ENCODE measurements around the gene BDKRB2.

The BDKRB2 gene

DNA sequence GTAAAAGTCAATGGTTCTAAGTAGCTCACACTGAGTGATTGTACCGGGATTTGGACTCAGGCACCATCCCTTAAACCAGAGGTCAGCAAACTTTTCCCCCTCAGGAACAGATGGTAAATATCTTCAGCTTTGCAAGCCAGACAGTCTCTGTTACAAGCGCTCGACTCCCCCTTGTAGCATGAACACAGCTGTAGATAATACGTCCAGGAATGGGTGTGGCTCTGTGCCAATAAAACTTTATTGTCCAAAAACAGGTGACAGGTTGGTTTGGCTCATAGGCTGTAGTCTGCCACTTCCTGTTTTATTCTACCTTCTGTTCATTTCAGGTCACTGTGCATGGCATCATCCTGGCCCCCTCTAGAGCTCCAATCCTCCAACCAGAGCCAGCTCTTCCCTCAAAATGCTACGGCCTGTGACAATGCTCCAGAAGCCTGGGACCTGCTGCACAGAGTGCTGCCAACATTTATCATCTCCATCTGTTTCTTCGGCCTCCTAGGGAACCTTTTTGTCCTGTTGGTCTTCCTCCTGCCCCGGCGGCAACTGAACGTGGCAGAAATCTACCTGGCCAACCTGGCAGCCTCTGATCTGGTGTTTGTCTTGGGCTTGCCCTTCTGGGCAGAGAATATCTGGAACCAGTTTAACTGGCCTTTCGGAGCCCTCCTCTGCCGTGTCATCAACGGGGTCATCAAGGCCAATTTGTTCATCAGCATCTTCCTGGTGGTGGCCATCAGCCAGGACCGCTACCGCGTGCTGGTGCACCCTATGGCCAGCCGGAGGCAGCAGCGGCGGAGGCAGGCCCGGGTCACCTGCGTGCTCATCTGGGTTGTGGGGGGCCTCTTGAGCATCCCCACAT lies 58.9 kb downstream of the BDKRB2 start:
- no peak overlapping the region for H3K4me3 ChIP-seq
- H3K27ac ChIP-seq: no peak overlapping the region

DNA sequence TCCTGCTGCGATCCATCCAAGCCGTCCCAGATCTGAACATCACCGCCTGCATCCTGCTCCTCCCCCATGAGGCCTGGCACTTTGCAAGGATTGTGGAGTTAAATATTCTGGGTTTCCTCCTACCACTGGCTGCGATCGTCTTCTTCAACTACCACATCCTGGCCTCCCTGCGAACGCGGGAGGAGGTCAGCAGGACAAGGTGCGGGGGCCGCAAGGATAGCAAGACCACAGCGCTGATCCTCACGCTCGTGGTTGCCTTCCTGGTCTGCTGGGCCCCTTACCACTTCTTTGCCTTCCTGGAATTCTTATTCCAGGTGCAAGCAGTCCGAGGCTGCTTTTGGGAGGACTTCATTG lies 59.5 kb downstream of the BDKRB2 start:
- Histone ChIP-seq H3K27ac (no peak overlapping the region), H3K4me3 (no peak overlapping the region)

DNA sequence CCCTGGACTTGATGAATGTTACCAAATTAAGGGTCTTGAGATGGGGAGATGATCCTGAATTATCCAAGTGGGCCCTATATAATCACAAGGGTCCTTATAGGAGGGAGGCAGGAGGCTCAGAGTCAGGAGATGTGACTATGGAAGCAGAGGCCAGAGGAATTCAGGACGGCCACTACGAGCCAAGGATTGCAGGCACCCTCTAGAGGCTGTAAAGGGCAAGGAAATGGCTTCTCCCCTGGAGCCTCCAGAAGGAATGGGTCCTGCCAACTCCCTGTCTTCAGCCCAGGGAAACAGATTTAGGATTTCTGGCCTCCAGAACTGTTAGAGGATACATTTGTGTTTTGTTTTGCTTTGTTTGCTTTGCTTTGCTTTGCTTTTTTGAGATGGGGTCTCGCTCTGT lies 60.2 kb downstream of the BDKRB2 start:
- Histone ChIP-seq H3K27ac (no peak overlapping the region), H3K4me3 (no peak overlapping the region)

DNA sequence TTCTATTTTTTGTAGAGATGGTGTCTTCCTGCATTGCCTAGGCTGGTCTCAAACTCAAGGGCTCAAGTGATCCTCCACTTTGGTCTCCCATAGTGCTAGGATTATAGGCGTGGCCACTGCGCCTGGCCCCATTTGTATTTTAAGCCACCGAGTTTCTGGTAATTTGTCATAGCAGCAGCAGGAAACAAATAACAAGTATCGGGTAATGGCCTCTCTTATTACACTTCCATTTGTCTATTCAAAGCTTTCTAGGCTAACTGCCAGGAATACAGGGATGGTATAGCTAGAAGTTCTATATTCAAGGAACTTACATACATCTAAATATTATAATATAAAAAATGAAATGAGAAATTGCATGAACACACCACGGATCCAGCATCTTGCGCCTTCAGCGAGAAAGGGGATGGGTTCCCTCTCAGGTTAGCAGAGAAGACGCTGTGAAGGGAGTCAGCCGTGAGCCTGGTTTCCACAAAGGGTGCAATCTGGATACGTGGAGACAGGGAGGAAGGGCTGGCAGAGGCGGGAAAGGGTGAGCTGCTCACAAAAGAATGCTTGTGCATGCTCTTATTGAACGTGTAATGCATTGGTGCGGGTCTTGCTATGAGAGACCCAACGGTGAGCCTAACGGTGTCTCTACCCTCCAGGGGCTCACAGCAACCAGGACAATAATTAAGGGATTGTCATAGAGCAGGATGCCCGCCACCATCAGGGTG lies 60.9 kb downstream of the BDKRB2 start:
- no peak overlapping the region for H3K27ac ChIP-seq
- no peak overlapping the region for H3K4me3 ChIP-seq

DNA sequence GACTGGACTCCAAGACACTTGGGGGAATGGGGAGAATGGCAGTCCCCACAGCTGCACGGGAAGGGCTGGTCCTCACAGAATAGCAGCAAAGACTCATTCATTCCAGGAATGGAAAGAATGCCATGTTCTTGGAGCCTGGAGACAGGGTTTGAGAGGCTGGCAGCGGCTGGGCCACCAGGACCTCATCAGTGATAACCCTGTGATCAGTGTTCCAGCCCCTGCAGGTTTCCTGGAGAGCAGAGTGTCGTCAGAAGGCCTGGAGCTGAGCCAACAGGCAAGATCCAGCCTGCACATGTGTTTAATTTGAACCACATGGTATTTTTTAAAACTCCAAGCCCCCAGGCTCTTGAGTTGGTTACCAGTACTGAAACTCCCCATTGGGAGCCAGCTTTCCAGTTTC lies 62.7 kb downstream of the BDKRB2 start:
- no peak overlapping the region for H3K27ac ChIP-seq
- H3K4me3 ChIP-seq: no peak overlapping the region

DNA sequence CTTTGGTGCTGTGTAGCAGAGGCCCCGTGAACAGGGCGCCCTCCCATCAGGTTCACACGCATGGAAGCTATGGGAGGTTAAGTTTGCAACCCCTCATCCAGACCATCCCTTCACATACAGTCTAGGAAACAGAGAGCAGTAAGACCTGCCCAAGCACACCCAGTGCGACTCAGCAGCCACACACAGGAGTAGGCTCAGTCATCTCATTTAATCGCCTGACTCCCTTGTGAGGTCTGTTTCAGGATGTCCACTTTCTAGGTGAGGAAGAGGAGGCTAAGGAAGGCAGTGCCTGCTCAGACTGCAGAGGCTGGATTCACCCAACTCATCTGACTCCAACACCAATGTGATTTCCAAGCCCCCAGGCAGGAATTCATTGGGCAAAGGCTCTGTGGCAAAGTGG lies 63.3 kb downstream of the BDKRB2 start:
- H3K27ac ChIP-seq: peak overlapping the region in 3 of 21 experiments; percentile 8 to 68 (median 14)
- no peak overlapping the region for H3K4me3 ChIP-seq

DNA sequence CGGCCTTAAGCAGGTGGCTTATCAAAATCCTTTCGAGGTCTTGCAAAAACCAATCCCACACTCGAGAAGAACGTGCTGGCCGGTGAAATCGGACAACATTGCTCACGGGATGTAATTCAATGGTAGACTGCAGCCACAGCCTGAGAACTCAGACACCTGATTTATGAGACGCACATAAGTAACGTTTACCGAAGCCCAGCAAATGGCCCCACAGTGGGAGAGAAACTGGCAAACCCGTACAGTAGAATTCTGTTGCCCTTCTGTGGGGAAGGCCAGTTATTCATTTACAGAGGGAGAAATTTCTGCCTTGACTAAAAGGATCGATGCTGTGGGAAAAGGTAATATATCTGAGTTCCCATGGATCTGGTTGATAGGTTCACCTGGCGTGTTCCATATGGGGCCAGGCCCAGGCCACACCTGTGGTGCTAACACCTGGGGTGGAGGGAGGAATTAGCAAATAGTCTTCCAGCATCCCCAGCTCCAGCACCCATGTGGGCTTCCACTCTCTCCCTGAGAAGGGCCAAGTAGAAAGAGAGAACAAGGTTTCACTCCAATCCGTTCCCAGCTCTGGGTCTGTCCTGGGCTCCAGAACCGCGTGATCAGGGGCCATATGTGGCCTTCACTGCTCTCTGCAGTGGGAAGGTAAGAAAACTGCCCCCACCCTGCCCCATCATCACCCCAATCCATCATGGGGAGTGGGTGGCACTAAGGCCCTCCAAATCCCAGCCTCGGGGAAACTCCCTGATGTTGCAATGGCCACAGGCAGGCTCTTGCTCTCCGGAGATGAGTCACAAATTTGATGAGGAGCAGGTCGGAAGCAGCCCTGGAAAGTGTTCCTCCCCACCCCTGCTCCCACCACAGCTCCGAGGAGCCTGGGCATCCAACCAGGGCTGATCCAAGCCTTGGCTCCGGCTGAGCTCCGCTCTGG lies 64.1 kb downstream of the BDKRB2 start:
- no peak overlapping the region for H3K4me3 ChIP-seq
- H3K27ac ChIP-seq: peak overlapping the region in 10 of 21 experiments; percentile 3 to 68 (median 13)

DNA sequence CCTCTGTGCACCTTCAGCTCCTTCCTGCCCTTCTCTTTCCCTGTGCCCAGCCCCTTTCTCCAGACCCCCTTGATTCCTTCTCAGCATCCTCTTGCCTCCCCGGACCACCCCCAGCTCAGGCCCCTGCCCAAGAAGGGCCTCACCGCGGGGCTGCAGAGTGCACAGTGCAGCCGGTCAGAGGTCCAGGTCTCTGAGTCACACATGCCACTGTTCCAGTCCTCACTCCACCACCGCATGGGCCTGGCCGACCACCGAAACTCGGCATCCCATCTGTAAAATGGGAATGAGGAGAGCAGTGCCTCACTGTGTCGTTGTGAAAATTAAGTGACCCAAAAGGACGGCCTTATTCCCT lies 64.7 kb downstream of the BDKRB2 start:
- no peak overlapping the region for H3K4me3 ChIP-seq
- H3K27ac ChIP-seq: peak overlapping the region in 5 of 21 experiments; percentile 3 to 54 (median 12)

DNA sequence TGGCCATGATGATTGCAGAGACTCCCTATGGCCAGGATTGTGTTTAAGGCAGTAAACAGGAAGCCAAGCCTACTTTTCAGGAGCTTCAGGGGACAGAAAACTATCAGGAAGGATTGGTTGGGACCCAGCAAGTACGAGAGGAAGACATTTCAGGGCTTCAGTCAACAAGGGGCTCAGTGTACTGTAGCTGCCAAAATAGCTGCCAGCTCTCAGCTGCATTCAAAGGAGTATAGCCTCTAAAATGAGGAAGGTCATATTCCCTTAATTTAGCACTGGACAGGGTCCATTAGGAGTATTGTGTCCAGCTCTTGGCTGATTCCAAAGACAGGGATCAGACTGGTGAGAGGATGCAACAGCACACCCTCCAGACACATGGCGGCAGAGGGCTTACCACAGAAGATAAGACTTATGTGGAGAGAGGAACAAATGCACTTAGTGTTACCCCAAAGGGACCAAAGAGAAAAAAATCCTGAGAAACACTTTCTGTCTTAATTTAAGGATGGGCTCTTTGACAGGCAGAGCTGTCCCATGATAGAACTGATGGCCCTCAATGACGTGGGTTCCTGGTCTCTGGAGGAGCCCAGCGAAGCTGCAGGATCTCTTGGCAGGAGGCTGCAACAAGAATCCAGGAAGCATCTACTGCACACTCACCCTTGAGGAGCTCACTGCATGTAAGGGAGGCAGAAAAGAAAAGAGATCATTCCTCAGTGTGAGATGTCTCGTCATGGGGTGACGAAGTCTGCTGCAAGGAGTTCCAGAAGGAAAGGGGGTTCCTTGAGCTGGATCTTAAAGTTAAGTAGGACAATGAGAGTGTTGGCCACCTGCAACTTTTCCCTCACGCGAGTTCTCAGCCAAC lies 66.2 kb downstream of the BDKRB2 start:
- no peak overlapping the region for H3K4me3 ChIP-seq
- no peak overlapping the region for H3K27ac ChIP-seq

DNA sequence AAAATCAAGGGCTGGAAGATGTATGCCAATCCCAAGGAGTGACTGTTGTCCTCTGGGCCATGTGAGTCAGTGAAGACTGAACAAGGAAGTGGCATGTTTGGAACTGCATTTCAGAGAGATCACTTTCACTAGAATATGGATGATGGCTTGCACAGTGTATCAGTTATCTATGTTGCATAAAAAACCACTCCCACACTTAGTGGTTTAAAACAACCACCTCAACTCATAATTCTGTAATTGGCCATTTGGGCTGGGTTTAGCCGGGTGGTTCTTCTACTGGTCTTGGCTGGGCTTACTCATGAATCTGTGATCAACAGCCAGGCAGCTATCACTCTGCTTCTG lies 66.8 kb downstream of the BDKRB2 start:
- no peak overlapping the region for H3K27ac ChIP-seq
- H3K4me3 ChIP-seq: no peak overlapping the region

DNA sequence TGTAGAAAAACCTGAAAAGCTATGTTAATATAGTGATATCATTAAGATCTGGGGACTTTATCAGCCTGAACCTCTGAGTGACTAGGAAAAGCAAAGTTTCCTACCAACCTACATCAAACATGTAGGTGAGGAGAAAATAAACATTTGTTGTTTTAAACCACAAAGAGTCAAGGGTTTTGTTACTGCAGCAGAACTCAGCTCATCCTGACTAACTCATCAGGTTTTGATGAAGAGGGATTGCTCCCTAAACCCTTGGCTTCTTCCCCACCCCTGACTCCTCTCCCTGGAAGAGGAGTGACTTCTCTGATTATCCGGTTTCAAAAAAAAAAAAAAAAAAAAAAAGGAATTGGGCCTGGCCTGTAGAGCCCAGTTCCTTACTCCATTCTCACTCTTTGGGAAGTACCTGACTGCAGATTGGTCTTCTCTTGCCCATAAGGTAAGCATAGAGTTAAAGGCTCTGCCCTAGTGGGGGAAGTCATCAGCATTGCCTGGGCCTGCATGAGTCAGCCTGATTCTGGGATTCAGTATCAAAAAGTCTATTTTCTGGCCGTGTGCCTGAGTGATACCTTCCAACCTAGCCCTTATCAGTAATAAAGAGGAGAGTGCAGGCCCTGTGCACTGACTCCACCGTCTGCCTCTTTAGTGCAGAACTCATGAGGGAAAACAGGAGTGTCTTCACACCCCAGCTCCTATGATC lies 68.3 kb downstream of the BDKRB2 start:
- Histone ChIP-seq H3K27ac (no peak overlapping the region), H3K4me3 (no peak overlapping the region)

DNA sequence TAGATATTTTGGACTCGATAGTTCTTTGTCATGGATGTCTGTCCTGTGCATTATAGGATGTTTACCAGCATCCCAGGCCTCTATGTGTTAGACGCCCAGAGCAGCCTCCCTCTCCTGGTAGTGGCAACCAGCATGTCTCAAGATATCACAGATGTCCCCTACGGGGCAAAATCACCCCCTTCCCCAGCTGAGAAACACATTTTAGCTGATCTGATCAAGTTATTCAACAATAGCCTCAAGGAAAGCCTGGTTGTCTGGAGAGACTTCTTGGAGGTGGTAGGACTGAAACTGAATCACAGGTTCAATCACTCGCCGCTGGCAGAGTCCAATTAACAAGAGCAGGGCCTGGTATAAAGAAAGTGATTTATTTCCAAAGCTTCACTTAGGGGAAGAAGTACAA lies 69.0 kb downstream of the BDKRB2 start:
- peak overlapping the region in 2 of 21 experiments; percentile 31 to 37 for H3K27ac ChIP-seq
- H3K4me3 ChIP-seq: no peak overlapping the region

DNA sequence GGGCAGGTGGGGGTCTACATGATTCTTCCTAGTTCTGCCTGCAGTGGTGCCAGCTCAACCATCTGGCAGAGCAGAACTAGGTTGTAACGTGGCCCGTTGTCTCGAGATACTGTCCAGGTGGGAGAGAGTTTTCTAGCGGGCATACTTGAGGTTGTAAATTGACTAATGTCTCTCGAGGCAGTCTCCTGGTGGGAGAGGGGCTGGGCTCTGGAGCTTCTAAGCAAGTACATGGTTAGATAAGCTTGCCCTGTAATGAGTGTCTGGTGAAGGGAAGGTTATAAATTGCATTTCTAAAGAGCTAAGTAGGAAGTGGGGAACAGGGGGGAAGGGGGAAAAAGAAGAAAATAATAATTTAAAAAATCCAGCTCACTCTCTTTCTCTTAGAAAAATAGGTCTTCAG lies 69.5 kb downstream of the BDKRB2 start:
- H3K27ac ChIP-seq: peak overlapping the region in 3 of 21 experiments; percentile 30 to 37 (median 31)

DNA sequence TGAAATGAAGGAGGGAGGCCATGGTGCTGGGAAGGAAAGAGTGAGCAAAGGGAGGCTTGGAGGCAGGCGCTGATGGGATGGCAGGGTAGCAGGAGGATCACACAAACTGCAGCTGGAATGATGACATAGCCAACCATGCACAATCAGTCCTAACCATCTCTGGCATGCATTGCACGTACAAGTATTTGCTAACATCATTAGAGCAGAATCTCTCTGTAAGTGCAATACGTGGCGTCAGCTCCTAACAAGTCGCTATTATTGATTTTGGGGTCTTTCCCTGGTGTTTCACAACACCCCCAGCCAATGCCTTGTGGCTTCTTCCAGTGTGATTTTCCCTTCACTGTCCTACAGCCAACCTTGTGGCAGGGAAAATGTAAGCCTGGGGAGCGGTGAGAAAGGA lies 69.9 kb downstream of the BDKRB2 start:
- Histone ChIP-seq H3K27ac (no peak overlapping the region), H3K4me3 (no peak overlapping the region)

More for the DNA sequence above, 69.5 kb downstream of the BDKRB2 start:
- no peak overlapping the region for H3K4me3 ChIP-seq

DNA sequence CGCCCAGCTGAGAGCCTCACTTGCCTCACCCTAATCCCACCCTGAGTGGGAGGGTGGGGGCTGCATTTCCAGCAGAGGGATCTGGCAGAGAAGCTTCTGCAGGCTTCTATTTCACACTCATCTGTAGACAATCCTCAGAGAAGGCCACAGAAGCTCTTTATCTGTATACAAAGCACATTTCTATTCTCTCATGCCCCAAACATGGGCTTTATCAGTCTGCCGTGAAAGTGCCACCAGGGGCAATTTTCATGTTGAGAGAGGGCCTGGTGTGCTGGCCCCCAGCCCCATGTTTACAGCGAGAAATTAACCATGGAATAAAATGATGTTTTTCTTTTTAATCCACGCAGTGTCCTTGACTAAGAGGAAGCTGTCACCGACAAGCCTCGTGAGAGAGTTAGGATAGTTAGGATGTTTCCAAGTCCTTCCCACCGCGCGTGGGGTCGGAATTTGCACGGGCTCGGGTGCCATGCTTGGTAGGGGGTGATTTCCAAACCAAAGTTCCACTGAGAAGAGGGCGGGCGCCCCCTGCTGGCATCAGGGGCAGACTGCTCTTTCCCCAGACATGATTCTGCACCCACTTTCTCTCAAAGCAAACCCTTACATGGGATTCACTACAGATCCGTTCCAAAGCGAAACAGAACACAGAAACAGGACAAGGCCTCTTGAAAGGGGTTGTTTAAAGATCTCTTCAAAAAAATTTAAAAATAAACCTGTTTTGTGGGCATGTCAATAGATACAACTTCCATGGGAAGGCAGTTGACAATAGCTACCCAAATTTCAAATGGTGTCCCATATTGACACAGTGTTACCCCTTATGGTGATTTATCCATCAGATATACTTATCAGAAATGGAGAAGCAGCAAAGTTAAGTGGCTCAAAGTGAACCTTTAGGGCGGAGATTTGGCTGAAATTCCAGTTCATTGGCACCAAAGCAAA lies 70.8 kb downstream of the BDKRB2 start:
- no peak overlapping the region for H3K4me3 ChIP-seq
- H3K27ac ChIP-seq: peak overlapping the region in 2 of 21 experiments; percentile 29 to 54

DNA sequence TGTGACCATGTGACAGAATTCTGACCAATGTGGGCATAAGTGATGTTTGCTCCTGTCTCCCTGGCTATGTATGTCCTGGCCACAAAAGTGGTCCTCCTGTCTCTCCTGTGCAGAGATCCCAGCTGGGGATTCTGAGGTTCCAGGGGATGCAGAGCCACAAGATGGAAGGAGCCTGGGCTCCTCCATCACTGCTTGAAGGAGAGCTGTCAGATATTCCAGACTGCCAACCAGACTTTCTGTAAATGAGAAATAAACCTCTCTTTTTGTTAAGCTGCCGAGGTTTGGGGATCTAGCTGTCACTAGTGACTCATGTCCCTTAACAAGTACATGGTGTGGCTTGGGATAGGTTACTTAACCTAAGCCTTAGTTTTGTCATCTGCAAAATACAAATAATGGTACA lies 73.3 kb downstream of the BDKRB2 start:
- Histone ChIP-seq H3K27ac (no peak overlapping the region), H3K4me3 (no peak overlapping the region)

DNA sequence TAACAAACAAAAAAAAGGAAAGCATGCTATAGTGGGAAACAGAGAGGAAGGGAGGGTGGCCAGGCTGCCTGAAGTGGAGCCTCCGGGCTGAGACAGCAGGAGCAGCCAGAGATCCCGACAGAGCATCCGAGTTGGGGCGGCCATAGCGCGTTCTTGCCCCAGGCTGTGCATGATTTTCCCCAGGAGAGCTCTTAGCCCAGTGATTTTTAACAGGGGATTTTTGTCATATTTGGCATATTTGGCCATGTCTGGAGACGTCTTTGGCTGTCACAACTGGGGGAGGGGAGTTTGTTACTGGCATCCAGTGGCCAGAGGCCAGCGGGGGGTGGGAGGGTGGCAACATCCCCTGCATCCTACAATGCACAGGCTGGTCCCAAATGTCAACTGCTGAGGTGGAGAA lies 74.9 kb downstream of the BDKRB2 start:
- Histone ChIP-seq H3K27ac (no peak overlapping the region), H3K4me3 (no peak overlapping the region)

DNA sequence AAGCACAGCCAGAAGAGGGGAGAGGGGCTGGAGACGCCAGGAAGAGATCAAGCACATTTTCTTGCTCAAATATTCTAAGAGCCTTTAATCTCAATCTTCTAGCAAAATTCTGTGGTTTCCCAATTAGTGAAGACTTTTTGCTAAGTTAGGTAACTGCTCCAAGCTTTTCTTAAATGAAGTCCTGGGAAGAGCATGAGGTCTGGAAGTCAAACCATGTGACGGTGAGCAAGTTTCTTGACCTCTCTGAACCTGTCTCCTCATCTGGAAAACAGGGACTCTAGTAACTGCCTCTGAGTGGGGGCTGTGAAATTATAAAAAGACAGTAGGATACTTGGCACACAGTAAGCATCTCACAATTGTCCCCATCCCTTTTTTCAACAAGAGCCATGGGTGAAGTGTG lies 75.5 kb downstream of the BDKRB2 start:
- no peak overlapping the region for H3K4me3 ChIP-seq

More for the DNA sequence above, 75.5 kb downstream of the BDKRB2 start:
- H3K27ac ChIP-seq: no peak overlapping the region

All from skin epidermis (tissue), 12 donors.